Bronchial epithelial cell (primary cell): Measurements from ENCODE around the gene FGF12. TPM values are rescaled to one million over a fixed set of nuclear protein-coding genes. Genes with fewer than 3 reads are reported as not detected.

ENCODE experiments used
- DNase-seq: peaks from one replicate; pipeline ENCODE4 v3.0.0-alpha.2; 2010; ENCODE audit warnings: low read depth
- FAIRE-seq: peaks from 2 replicates; lab custom pipeline; 2011; peaks lifted over from hg19 to GRCh38; lab: Jason Lieb, UNC
- H3K27me3 ChIP-seq: 2 replicates; pipeline ENCODE4 v1.5.1; 2011; ENCODE audit warnings: low read length; ENCODE audit not compliant: control insufficient read depth, insufficient read depth
- H3K36me3 ChIP-seq: 2 replicates; pipeline ENCODE4 v1.5.1; 2011; ENCODE audit warnings: low read length; ENCODE audit not compliant: control insufficient read depth, insufficient read depth
- H3K4me3 ChIP-seq: 2 replicates; pipeline ENCODE4 v1.5.1; 2011; ENCODE audit warnings: mild to moderate bottlenecking, low read depth, low read length, control low read depth
- CTCF ChIP-seq: IDR thresholded peaks from 2 replicates; pipeline ENCODE4 v1.5.1; 2011; ENCODE audit warnings: mild to moderate bottlenecking, moderate library complexity, low read length, control low read depth, inconsistent platforms; ENCODE audit not compliant: insufficient read depth, severe bottlenecking
- total RNA-seq: library from RNA; depleted of rRNA; stranded (reverse); fragments of >200 nt; gene quantifications from 2 replicates; pipeline ENCODE4 v1.2.1, GENCODE V29; 2014

Gene FGF12
- total RNA-seq, 1 donor from 2014 or later: not detected

GRCh38 chr3:192494174-192494573 lies 233.2 kb downstream of the FGF12 start:
- FAIRE-seq (no peak), DNase-seq (peak; percentile 54)
- Histone ChIP-seq H3K4me3 (no peak overlapping the region), H3K27me3 (no peaks in the 10 kb centered on the region), H3K36me3 (no peaks in the 10 kb centered on the region)
- TF ChIP-seq CTCF: no peak

- Histone ChIP-seq H3K4me3 (no peak overlapping the region), H3K36me3 (no peaks in the 10 kb centered on the region), H3K27me3 (no peaks in the 10 kb centered on the region)
- TF ChIP-seq CTCF: no peak
- DNase-seq (peak; percentile 7), FAIRE-seq (no peak)
These were observed 236.6 kb downstream of the FGF12 start for GRCh38 chr3:192490720-192491119.

GRCh38 chr3:192489579-192489978 lies 237.8 kb downstream of the FGF12 start:
- H3K4me3 ChIP-seq: no peak overlapping the region
- TF ChIP-seq CTCF: no peak
- no peaks in the 10 kb centered on the region for H3K27me3 ChIP-seq
- FAIRE-seq (no peak), DNase-seq (no peak)
- H3K36me3 ChIP-seq: no peaks in the 10 kb centered on the region

- Histone ChIP-seq H3K27me3 (no peaks in the 10 kb centered on the region), H3K4me3 (no peak overlapping the region), H3K36me3 (no peaks in the 10 kb centered on the region)
- no peak for FAIRE-seq
- DNase-seq: no peak
- TF ChIP-seq CTCF: no peak
These were observed 240.3 kb downstream of the FGF12 start for GRCh38 chr3:192487033-192487432.

- no peak overlapping the region for H3K4me3 ChIP-seq
- no peak for DNase-seq
These were observed 244.5 kb downstream of the FGF12 start for GRCh38 chr3:192482809-192483208.

More at GRCh38 chr3:192482809-192483208, 244.5 kb downstream of the FGF12 start:
- no peak for TF ChIP-seq CTCF
- no peaks in the 10 kb centered on the region for H3K36me3 ChIP-seq
- FAIRE-seq: no peak
- H3K27me3 ChIP-seq: no peaks in the 10 kb centered on the region
